Measurements from ENCODE around the gene NUCB2. TPM values are rescaled to one million over a fixed set of nuclear protein-coding genes. Genes with fewer than 3 reads are reported as not detected.
"Not testable (repeated sequence)": the region's sequence is repeated elsewhere in the genome, so short reads cannot be mapped to it uniquely, and the experiment has no call there.

The NUCB2 gene
- polyA plus RNA-seq, 2 of the 4 experiments (the other 2 are of a cell fraction), result 36.7 to 92.5 TPM

DNA sequence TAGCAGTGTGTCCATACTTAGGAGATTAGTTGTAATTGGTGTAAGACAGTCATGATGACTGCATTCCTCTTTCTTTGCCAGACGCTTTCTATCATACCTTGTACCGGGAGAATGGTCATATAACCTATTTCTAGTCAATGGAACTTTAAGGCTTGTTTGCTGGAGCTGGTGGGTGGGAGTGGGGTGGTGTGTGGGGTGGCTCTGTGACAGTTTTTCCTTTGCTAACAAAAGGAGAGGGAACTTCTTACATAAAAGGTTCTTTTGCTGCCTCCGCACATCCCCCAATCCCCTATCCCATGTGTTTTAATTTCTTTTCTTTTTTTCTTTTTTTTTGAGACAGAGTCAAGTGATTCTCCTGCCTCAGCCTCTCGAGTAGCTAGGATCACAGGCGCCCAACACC is 9.8 kb upstream of the NUCB2 start:
- TF ChIP-seq, protein P1, sequence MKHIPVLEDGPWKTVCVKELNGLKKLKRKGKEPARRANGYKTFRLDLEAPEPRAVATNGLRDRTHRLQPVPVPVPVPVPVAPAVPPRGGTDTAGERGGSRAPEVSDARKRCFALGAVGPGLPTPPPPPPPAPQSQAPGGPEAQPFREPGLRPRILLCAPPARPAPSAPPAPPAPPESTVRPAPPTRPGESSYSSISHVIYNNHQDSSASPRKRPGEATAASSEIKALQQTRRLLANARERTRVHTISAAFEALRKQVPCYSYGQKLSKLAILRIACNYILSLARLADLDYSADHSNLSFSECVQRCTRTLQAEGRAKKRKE (CRISPR knock-in tag; IDR thresholded peaks at IDR 0.05; ENCODE audit: low read depth), result no peak
- TF ChIP-seq HEYL (CRISPR knock-in tag; IDR thresholded peaks at IDR 0.05) (no peak), FOSB (CRISPR knock-in tag; IDR thresholded peaks at IDR 0.05) (no peak), HOXB5 (CRISPR knock-in tag; IDR thresholded peaks at IDR 0.05) (no peak), TP53 (CRISPR knock-in tag; IDR thresholded peaks at IDR 0.05) (no peak), FOXS1 (CRISPR knock-in tag; IDR thresholded peaks at IDR 0.05) (no peak), ESRRA (IDR thresholded peaks at IDR 0.05; ENCODE audit: borderline replicate concordance, low read length) (no peak), EP300 (IDR thresholded peaks at IDR 0.05) (no peak), HMGXB4 (CRISPR knock-in tag; IDR thresholded peaks at IDR 0.05; ENCODE audit: borderline replicate concordance) (no peak), NPAS2 (CRISPR knock-in tag; IDR thresholded peaks at IDR 0.05; ENCODE audit: borderline replicate concordance) (no peak), JUN (IDR thresholded peaks at IDR 0.05) (no peak), SREBF2 (IDR thresholded peaks at IDR 0.05) (no peak), GATA3 (IDR thresholded peaks at IDR 0.05; ENCODE audit: borderline replicate concordance) (no peak), TFCP2L1 (CRISPR knock-in tag; IDR thresholded peaks at IDR 0.05) (no peak)
- TF ChIP-seq, protein P2, sequence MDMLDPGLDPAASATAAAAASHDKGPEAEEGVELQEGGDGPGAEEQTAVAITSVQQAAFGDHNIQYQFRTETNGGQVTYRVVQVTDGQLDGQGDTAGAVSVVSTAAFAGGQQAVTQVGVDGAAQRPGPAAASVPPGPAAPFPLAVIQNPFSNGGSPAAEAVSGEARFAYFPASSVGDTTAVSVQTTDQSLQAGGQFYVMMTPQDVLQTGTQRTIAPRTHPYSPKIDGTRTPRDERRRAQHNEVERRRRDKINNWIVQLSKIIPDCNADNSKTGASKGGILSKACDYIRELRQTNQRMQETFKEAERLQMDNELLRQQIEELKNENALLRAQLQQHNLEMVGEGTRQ (IDR thresholded peaks at IDR 0.05), result no peak
- ChIA-PET POLR2A (no interaction called here), CTCF (interaction anchor here (1.1 to 1.3 kb wide), 2 partner anchors 9 kb away, joined by 4 to 5 read pairs; no protein-coding TSS in a partner anchor)
- Histone ChIP-seq H3K4me1 (peaks cover 7% of the 10 kb centered on the region; the same call in 1 of the 3 replicates), H3K4me2 (no peak overlapping the region), H3K4me3 (no peak overlapping the region), H3K27ac (peak overlapping the region in 1 of 2 experiments; percentile 59; a peak in 1 of 6 replicates), H3K9me3 (no peaks in the 10 kb centered on the region)
- 88% methylated on average over 5 of the region's 5 CpGs for WGBS (ENCODE audit: missing lambda C conversion rate)
- FAIRE-seq (no peak), ATAC-seq (no peak), DNase-seq (ENCODE audit: low read depth in 1 of 2, low spot score in 1 of 2) (no peak)

DNA sequence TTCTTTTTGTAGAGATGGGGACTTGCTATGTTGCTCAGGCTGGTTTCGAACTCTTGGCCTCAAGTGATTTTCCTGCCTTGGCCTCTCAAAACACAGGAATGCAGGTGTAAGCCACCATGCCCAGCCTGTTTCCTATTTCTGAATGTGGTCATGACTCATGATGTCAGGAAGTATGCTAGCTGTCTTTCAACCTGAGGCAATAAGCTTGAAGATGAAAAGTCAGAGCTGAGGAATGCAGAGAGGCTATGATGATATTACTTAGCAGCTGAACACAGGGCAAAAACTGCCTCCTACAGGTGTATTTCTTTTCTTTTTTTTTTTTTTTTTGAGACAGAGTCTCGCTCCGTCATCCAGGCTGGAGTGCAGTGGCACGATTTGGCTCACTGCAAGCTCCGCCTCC is 9.0 kb upstream of the NUCB2 start:
- Histone ChIP-seq H3K9me3 (no peaks in the 10 kb centered on the region), H3K4me3 (no peak overlapping the region), H3K27ac (peak overlapping the region in 1 of 2 experiments; percentile 59; a peak in 2 of 6 replicates), H3K4me1 (peaks cover 7% of the 10 kb centered on the region; the same call in 1 of the 3 replicates), H3K4me2 (no peak overlapping the region)
- POLR2A ChIA-PET, result interaction anchor here (0.7 to 1.2 kb wide), 3 partner anchors 9 to 342 kb away, joined by 4 to 6 read pairs (median 4); partner anchors contain the start of genes NUCB2 and PIK3C2A
- 60% methylated on average over 5 of the region's 5 CpGs for WGBS (ENCODE audit: missing lambda C conversion rate)
- CTCF ChIA-PET, result interaction anchor here (0.5 to 2.9 kb wide), 9 partner anchors 8 to 532 kb away, joined by 3 to 12 read pairs (median 4); no protein-coding TSS in a partner anchor
- ATAC-seq (peak; percentile 90 to 99), DNase-seq (ENCODE audit: low read depth in 1 of 2, low spot score in 1 of 2) (peak; percentile 86 to 87), FAIRE-seq (peak; percentile 67)
- TF ChIP-seq, protein P3, sequence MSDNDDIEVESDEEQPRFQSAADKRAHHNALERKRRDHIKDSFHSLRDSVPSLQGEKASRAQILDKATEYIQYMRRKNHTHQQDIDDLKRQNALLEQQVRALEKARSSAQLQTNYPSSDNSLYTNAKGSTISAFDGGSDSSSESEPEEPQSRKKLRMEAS (IDR thresholded peaks at IDR 0.05), result no peak
- TF ChIP-seq, protein P1 (CRISPR knock-in tag; IDR thresholded peaks at IDR 0.05; ENCODE audit: low read depth), result no peak
- TF ChIP-seq JUNB (IDR thresholded peaks at IDR 0.05), result peak; percentile 27; the same call in 1 of the 2 replicates
- TF ChIP-seq HDAC2 (IDR thresholded peaks at IDR 0.05), result no peak
- peak; percentile 46 for TF ChIP-seq FOSL2 (IDR thresholded peaks at IDR 0.05)
- TF ChIP-seq FOSL2 (CRISPR knock-in tag; IDR thresholded peaks at IDR 0.05), result peak; percentile 84
- peak; percentile 28 for TF ChIP-seq MAFK (IDR thresholded peaks at IDR 0.05; ENCODE audit: partially characterized antibody)
- TF ChIP-seq CTCF (IDR thresholded peaks at IDR 0.05), result peak; percentile 27; the same call in 1 of the 3 replicates
- TF ChIP-seq HOXA7 (CRISPR knock-in tag; IDR thresholded peaks at IDR 0.05), result no peak
- peak; percentile 28 to 33; a peak in 2 of 5 replicates for TF ChIP-seq RAD21 (conservative IDR thresholded peaks at IDR 0.05 in 1 of 2, IDR thresholded peaks at IDR 0.05 in 1 of 2)
- TF ChIP-seq JUN (IDR thresholded peaks at IDR 0.05), result 0 out of 5 replicates have a peak, but pooled peaks of 1 of the 2 experiments have one; percentile 26
- no peak for TF ChIP-seq EP300 (IDR thresholded peaks at IDR 0.05)
- TF ChIP-seq HES2 (IDR thresholded peaks at IDR 0.05), result no peak
- TF ChIP-seq ZSCAN20 (CRISPR knock-in tag; IDR thresholded peaks at IDR 0.05), result no peak

DNA sequence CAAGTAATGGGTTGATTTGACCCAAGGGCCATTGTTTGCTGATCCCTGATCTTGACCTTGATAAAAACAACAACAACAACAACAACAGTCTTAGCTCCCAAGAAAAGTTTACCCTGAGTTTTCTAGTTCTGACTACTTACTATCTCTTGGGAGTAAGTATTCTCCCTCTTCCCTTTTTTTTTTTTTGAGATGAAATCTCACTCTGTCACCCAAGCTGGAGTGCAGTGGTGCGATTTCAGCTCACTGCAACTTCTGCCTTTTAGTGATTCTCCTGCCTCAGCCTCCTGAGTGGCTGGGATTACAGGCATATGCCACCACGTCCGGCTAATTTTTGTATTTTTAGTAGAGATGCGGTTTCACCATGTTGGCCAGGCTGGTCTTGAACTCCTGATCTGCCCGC is 8.0 kb upstream of the NUCB2 start:
- not testable (repeated sequence) for H3K4me1 ChIP-seq; DNase-seq (ENCODE audit: low read depth in 1 of 2, low spot score in 1 of 2); FAIRE-seq; ATAC-seq; H3K4me2 ChIP-seq; H3K9me3 ChIP-seq; H3K4me3 ChIP-seq
- peak overlapping the region in 1 of 2 experiments; percentile 14; a peak in 1 of 6 replicates for H3K27ac ChIP-seq
- ChIA-PET POLR2A (interaction anchor here (1.2 kb wide), 1 partner anchor 61 kb away, joined by 6 read pairs; the partner anchor contains the start of gene PIK3C2A), CTCF (interaction anchor here (1.9 to 2.9 kb wide), 2 partner anchors 33 to 38 kb away, joined by 4 to 12 read pairs; no protein-coding TSS in a partner anchor)
- 94% methylated on average over 5 of the region's 5 CpGs for WGBS (ENCODE audit: missing lambda C conversion rate)
